Activated T-cell treated with anti-CD3 and anti-CD28 coated beads for 4 hours (primary cell): ENCODE measurements around the gene LRIG2.
"Not testable (repeated sequence)": the region's sequence is repeated elsewhere in the genome, so short reads cannot be mapped to it uniquely, and the experiment has no call there.

Experiments
- DNase-seq: peaks from one replicate; pipeline ENCODE4 v3.0.0-alpha.2; 2020

LRIG2 gene, protein sequence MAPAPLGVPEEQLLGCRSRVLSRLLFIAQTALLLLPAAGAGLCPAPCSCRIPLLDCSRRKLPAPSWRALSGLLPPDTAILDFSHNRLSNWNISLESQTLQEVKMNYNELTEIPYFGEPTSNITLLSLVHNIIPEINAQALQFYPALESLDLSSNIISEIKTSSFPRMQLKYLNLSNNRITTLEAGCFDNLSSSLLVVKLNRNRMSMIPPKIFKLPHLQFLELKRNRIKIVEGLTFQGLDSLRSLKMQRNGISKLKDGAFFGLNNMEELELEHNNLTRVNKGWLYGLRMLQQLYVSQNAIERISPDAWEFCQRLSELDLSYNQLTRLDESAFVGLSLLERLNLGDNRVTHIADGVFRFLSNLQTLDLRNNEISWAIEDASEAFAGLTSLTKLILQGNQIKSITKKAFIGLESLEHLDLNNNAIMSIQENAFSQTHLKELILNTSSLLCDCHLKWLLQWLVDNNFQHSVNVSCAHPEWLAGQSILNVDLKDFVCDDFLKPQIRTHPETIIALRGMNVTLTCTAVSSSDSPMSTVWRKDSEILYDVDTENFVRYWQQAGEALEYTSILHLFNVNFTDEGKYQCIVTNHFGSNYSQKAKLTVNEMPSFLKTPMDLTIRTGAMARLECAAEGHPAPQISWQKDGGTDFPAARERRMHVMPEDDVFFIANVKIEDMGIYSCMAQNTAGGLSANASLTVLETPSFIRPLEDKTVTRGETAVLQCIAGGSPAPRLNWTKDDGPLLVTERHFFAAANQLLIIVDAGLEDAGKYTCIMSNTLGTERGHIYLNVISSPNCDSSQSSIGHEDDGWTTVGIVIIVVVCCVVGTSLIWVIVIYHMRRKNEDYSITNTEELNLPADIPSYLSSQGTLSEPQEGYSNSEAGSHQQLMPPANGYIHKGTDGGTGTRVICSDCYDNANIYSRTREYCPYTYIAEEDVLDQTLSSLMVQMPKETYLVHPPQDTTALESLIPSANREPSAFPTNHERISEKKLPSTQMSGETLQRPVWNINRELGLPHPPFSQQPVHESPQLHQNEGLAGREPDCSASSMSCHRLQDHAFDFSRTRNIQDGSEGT

DNA sequence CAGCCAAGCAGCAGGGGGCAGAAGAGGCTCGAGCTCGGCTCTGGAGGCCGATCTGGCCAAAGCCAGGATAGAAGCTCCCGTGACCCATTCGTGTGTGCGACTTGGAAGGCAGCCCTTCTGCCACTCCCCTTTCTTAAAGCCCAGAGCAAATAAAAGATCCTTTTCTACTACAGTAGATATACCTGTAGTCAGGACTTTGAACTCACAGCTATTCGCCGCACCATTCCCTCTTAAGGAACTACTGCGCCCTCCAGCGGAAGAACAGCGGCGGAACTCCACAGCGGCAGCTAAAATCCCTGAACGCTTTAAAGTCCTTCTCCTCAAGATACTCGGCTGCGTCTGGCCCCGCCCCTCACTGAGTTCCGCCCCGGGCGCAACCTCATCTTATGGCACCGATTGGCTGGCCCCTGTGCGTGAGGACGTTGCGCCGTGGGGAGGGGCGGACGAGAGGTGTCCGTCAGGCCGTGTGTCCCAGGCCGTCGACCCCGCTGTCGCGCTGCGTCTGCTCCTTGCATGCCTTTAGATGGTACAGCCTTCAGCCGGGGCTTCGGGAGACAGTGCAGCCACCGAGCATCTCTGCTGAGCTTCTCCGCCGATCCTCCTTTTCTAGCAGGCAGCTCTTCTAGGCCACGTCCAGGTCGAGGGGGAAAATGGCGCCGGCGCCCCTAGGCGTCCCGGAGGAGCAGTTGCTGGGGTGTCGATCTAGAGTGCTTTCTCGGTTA, at the start of gene LRIG2:
Gene LRIG2, plus strand, starts transcription at position 442 of the 722 bp plus-strand sequence. Its CDS starts 209 bp downstream, at position 651.
- peak; percentile 98 for DNase-seq

GRCh38 chr1:113023316-113023715, 49.7 kb upstream of the LRIG2 start:
- DNase-seq: not testable (repeated sequence)

- DNase-seq: no peak
These were observed 46.0 kb upstream of the LRIG2 start for GRCh38 chr1:113027007-113027406.

DNA sequence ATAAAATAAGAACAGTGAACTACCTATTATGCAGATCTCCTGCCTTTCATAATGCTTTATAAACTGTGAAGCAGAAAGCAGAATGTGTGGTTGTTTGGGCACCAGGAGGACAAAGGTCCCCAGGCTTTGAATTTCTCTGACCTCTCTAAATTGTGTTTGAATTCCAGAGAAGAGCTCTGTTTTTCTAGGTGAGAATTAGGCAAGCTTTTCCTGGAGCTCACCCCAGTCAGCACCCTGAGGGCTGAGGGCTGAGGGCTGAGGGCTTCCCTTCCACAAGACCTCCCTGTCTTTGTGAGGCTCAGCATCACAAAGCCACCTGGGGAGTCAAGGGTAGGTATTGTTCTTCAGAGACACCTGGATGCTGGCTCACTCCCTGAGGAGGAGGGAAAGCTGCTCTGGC, 45.5 kb upstream of the LRIG2 start:
- DNase-seq: no peak

DNA sequence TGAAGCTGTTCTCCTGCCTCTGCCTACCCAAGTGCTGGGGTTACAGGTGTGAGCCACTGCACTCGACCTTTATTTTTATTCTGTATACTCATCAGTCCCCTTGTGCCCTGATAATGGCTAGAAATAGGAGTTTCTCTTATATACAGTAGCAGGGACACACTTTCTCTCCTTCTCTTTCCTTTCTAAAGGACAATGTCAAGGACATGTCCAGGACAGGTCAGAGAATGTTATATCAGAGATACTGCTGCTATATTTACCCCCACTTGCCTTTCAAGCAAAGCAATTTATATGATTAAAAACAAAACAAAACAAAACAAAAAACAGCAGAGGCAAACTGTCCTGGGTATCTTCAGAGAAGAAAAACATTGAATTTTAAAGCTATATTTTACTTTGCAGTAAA, 43.2 kb upstream of the LRIG2 start:
- no peak for DNase-seq

GRCh38 chr1:113031171-113031933, 41.6 kb upstream of the LRIG2 start:
- DNase-seq: no peak

- DNase-seq: no peak
These were observed 37.9 kb upstream of the LRIG2 start for GRCh38 chr1:113035086-113035485.

GRCh38 chr1:113036639-113037321, 36.2 kb upstream of the LRIG2 start:
- DNase-seq: no peak

DNA sequence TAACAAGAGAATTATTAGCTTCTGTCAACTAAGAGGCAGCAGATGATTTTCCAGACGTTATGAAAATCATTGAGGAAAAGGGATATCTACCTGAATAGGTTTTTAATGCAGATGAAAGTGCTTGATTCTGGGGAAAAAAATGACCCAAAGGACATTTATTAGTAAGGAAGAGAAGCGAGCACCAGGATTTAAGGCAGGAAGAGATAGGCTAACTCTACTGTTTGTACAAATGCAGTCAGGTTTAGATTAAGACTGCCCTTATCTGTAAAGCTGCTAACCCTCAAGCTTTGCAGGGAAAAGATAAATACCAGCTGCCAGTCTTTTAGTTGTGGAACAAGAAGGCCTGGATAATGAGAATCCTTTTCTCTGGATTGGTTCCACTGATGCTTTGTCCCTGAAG, 33.0 kb upstream of the LRIG2 start:
- DNase-seq: no peak

DNA sequence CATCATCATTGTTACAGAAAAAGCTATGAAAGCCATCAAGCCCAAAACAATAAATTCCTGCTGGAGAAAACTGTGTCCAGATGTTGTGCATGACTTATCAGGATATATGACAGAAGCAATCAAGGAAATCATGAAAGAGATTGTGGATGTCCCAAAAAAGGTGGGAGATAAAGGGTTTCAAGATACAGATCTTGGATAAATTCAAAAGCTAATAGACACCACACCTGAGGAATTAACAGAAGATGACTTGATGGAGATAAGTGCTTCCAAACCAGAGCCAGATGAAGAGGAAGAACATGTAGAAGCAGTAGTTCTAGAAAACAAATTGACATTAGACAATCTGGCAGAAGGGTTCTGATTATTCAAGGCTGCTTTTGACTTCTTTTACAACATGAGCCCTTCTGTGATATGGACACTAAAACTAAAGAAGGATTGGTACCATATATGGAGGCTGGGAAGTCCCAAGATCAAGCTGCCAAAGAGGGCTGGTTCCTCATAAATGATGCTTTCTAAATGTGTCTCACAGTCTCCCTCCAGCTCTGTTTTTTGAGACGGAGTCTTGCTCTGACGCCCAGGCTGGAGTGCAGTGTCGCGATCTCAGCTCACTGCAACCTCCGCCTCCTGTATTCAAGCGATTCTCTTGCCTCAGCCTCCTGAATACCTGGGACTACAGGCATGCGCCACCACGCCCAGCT, 32.1 kb upstream of the LRIG2 start:
- DNase-seq: no peak

DNA sequence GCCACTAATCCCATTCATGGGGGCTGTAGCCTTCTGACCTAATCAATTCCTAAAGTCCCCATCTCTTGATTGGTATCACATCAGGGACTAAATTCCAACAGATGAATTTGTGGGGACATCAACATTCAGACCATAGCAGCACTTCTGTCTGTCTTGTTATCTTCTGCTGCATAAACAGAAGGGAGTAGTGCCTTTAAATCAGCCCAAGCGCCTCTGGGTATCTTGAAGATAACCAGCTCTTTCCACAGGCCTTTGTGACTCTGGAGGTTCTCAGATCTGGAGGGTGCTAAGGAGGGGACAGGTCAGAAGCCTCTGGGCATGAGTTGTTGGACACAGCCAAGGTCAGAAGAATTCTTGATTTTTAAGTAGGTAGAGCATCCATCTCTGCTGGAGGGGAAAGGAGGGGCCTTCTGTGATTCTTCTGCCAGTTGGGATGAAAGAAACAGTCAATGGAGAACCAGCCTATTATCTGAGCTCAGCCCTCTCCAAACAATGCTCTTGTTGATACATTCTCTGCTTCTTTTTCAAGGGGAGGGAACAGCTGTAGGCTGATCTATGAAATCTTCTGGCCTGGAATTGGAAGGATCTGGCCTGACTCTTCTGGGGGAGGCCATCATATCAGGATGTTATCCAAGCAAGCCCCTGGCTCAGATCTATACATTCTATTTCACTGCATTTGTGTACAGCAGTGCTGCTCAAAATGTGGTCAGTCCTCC, 31.3 kb upstream of the LRIG2 start:
- no peak for DNase-seq

DNA sequence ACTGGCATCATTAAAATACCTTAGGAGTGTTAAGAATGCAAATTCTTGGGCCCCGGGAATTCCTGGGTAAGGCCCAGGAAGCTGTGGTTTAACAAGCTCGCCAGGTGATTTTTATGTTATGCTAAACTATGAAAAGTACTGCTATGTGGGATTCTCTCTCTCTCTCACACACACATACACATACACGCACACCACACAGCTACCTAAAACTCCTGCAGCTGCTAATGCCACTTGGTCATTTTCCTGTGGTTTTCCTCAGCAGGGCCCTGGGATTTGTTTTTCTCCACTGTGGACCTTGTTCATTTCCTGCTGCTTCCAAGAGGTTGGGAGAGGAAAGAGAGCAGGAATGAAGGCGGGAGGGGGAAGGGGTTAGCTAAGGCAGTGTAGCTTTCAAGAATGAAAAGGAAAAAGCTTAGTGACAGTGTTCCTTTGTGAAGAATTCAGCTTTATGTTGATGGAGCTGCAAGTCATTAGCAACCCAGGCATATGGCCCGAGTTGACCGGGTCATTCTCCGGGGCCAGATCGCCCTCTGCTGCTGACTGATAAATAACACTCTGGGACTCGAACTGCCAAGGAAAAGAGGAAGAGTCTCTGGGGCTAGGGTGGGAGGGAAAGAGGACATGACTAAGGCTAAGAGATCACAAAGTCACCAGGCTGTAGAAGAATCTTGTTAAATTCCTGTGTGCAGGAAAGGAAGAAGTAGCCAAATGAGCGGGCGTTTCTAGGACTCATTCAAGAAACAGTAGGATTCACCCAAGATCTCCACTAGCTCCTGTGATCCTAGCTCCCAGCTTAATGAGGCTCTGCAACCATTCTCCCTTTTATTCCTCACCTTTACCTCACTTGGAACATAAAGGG, 30.5 kb upstream of the LRIG2 start:
- no peak for DNase-seq

- DNase-seq: not testable (repeated sequence)
These were observed 29.9 kb upstream of the LRIG2 start for GRCh38 chr1:113043144-113043488.

DNA sequence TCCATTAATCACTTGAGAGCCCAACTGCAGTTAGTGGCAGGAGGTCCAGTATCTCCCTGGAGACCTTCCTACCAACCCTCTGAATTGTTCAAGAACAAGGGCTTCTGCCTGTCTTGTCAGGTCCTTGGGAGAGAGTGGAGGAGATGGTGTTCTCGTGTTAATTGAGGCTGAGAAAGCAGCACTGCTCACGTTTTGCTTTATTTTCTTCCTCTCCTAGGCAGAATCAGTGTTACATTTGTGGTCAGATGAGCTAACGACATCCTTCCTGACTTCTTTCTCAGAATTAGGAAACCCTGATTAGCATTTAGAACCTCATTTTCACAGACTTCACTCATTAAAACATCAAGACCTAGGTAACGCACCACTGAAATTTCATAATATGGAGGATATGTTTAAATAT, 26.4 kb upstream of the LRIG2 start:
- DNase-seq: no peak

GRCh38 chr1:113048064-113048463, 24.9 kb upstream of the LRIG2 start:
- no peak for DNase-seq

- no peak for DNase-seq
These were observed 19.5 kb upstream of the LRIG2 start for GRCh38 chr1:113053344-113054126.

- DNase-seq: no peak
These were observed 17.4 kb upstream of the LRIG2 start for GRCh38 chr1:113055570-113055969.

DNA sequence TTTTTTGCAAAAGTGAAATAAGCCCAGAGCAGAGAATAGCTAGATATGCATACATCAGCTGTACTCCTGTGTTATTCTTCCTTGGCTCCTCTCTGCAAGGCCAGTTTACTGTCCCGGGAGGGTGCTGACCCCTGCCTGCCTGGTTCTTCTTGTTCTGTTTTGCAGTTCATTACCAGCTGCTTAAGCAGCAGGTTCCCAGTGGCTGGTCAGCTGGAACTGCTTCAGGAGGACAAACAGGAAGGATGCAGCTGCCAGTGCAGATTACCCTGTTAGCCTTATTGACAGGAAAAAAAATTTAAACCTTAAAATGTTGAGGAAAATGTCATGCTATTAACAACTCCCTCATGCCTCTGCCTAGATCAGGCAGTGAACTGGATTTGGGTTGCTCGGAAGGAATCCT, 16.0 kb upstream of the LRIG2 start:
- no peak for DNase-seq
